Measurements from ENCODE around the gene TRIM24.

TRIM24 gene

DNA sequence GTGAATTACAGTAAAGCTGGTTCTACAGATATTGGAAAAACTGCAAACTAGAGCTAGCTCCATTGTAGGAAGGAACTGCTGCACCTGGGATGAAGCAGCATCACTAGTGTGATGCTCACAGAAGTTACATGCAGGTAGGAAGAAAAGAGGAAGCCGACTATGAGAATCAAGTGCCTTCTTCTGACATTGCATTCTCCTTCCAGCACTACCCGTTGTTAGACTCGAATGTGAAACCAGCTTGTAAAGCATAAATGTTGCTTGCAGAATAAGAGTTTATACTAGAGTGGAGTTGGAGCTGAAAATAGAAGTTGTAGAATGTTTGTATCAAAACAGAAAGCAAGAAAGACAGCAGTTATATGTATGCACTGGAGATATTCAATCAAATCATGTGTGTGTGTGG, 49.9 kb downstream of the TRIM24 start:
- TF ChIP-seq SPI1 (IDR thresholded peaks at IDR 0.05; ENCODE audit: low read depth, low read length) (peak; percentile 28), TAF1 (IDR thresholded peaks at IDR 0.05; ENCODE audit: low read depth, low read length) (no peak), POLR2A (IDR thresholded peaks at IDR 0.05; ENCODE audit: low read depth, low read length) (no peak), PAX5 (IDR thresholded peaks at IDR 0.05; ENCODE audit: insufficient read depth, low read length, severe bottlenecking) (no peak), POU2F2 (IDR thresholded peaks at IDR 0.05; ENCODE audit: low read depth, low read length) (no peak), POLR2AphosphoS5 (IDR thresholded peaks at IDR 0.05; ENCODE audit: low read depth, low read length) (no peak)
- DNase-seq (ENCODE audit: insufficient read length, low spot score), result no peak
- no peak for FAIRE-seq

GRCh38 chr7:138512092-138512858, 52.2 kb downstream of the TRIM24 start:
- TF ChIP-seq PAX5 (IDR thresholded peaks at IDR 0.05; ENCODE audit: insufficient read depth, low read length, severe bottlenecking), result no peak
- no peak for TF ChIP-seq SPI1 (IDR thresholded peaks at IDR 0.05; ENCODE audit: low read depth, low read length)
- no peak for TF ChIP-seq POLR2A (IDR thresholded peaks at IDR 0.05; ENCODE audit: low read depth, low read length)
- TF ChIP-seq TAF1 (IDR thresholded peaks at IDR 0.05; ENCODE audit: low read depth, low read length), result no peak
- TF ChIP-seq POLR2AphosphoS5 (IDR thresholded peaks at IDR 0.05; ENCODE audit: low read depth, low read length), result no peak
- no peak for TF ChIP-seq POU2F2 (IDR thresholded peaks at IDR 0.05; ENCODE audit: low read depth, low read length)
- FAIRE-seq (no peak), DNase-seq (ENCODE audit: insufficient read length, low spot score) (no peak)

- no peak for FAIRE-seq
- TF ChIP-seq TAF1 (IDR thresholded peaks at IDR 0.05; ENCODE audit: low read depth, low read length) (no peak), POLR2A (IDR thresholded peaks at IDR 0.05; ENCODE audit: low read depth, low read length) (no peak), PAX5 (IDR thresholded peaks at IDR 0.05; ENCODE audit: insufficient read depth, low read length, severe bottlenecking) (no peak), POU2F2 (IDR thresholded peaks at IDR 0.05; ENCODE audit: low read depth, low read length) (no peak), POLR2AphosphoS5 (IDR thresholded peaks at IDR 0.05; ENCODE audit: low read depth, low read length) (no peak), SPI1 (IDR thresholded peaks at IDR 0.05; ENCODE audit: low read depth, low read length) (no peak)
- DNase-seq (ENCODE audit: insufficient read length, low spot score), result no peak
Measured at GRCh38 chr7:138512885-138513284, 52.8 kb downstream of the TRIM24 start.

GRCh38 chr7:138513344-138513871, 53.3 kb downstream of the TRIM24 start:
- DNase-seq (ENCODE audit: insufficient read length, low spot score) (no peak), FAIRE-seq (no peak)
- no peak for TF ChIP-seq POLR2A (IDR thresholded peaks at IDR 0.05; ENCODE audit: low read depth, low read length)
- TF ChIP-seq PAX5 (IDR thresholded peaks at IDR 0.05; ENCODE audit: insufficient read depth, low read length, severe bottlenecking), result no peak
- no peak for TF ChIP-seq POU2F2 (IDR thresholded peaks at IDR 0.05; ENCODE audit: low read depth, low read length)
- TF ChIP-seq POLR2AphosphoS5 (IDR thresholded peaks at IDR 0.05; ENCODE audit: low read depth, low read length), result no peak
- TF ChIP-seq TAF1 (IDR thresholded peaks at IDR 0.05; ENCODE audit: low read depth, low read length), result no peak
- TF ChIP-seq SPI1 (IDR thresholded peaks at IDR 0.05; ENCODE audit: low read depth, low read length), result no peak

DNA sequence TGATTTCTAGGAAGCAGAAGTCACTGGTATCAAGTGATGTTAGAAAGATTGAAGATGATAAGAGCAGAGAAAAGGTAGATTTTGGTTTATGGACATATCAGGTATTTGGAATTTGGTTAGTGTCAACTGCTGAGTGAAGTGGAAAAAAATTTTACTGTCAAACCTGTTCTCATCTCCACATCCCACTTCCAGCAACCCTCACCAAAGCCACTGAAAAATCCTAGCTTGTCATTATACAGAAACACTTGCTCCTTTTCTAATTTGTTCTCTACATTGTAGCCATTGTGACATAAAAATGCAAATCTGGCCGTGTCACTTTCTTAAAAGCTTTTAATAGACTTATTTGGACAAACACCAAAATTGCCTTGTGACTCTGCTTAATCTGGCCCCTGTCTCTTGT, 54.0 kb downstream of the TRIM24 start:
- no peak for DNase-seq (ENCODE audit: insufficient read length, low spot score)
- FAIRE-seq, result no peak
- TF ChIP-seq PAX5 (IDR thresholded peaks at IDR 0.05; ENCODE audit: insufficient read depth, low read length, severe bottlenecking), result no peak
- TF ChIP-seq POLR2AphosphoS5 (IDR thresholded peaks at IDR 0.05; ENCODE audit: low read depth, low read length), result no peak
- no peak for TF ChIP-seq POU2F2 (IDR thresholded peaks at IDR 0.05; ENCODE audit: low read depth, low read length)
- no peak for TF ChIP-seq SPI1 (IDR thresholded peaks at IDR 0.05; ENCODE audit: low read depth, low read length)
- no peak for TF ChIP-seq POLR2A (IDR thresholded peaks at IDR 0.05; ENCODE audit: low read depth, low read length)
- no peak for TF ChIP-seq TAF1 (IDR thresholded peaks at IDR 0.05; ENCODE audit: low read depth, low read length)

DNA sequence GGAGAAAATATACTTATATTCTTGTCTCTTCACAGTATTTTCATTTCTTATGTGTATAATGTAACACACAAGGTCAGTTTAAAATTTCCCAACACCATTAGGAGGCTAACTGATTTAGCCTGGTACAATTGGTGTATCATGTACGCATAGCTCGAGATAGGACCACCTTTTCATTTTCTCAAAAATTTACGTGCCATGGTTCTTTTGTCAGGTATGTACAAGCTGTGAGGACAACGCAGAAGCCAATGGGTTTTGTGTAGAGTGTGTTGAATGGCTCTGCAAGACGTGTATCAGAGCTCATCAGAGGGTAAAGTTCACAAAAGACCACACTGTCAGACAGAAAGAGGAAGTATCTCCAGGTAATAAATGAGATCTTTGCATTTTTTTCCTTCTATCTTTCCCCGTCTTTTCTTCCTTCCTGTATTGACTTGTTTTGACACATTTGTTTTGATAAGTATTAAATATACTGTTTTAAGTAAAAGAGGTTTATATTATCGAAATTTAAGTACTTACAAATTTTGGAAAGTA, 55.0 kb downstream of the TRIM24 start:
- DNase-seq (ENCODE audit: insufficient read length, low spot score) (no peak), FAIRE-seq (no peak)
- TF ChIP-seq POLR2A (IDR thresholded peaks at IDR 0.05; ENCODE audit: low read depth, low read length) (no peak), PAX5 (IDR thresholded peaks at IDR 0.05; ENCODE audit: insufficient read depth, low read length, severe bottlenecking) (no peak), POLR2AphosphoS5 (IDR thresholded peaks at IDR 0.05; ENCODE audit: low read depth, low read length) (no peak), POU2F2 (IDR thresholded peaks at IDR 0.05; ENCODE audit: low read depth, low read length) (no peak), TAF1 (IDR thresholded peaks at IDR 0.05; ENCODE audit: low read depth, low read length) (no peak), SPI1 (IDR thresholded peaks at IDR 0.05; ENCODE audit: low read depth, low read length) (no peak)

DNA sequence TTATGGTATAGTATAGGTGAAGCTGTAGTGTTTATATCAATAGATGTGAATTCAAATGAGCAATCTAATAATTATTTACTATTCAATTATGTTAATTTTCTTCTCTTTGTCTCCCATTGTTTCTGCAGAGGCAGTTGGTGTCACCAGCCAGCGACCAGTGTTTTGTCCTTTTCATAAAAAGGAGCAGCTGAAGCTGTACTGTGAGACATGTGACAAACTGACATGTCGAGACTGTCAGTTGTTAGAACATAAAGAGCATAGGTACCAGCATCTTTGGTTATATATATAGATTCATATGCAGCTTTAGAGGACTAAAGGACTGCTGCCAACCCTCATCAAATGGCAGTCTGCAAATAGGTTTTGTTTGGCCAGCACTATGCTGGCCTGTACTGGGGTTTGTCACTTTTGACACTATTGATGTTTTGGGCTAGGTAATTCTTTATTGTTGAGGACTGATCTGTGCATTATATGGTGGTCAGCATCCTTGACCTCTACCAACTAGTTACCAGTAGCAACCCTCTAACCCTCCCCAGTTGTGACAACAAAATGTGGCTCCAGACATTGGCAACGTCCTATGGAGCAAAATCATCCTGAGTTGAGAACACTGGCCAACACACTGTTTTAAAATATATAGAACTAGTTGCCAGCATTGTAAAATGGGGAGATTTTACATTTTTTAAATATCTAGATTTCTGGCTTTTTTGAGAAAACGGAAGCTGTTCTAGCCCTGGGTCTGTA, 59.2 kb downstream of the TRIM24 start:
- FAIRE-seq, result no peak
- no peak for DNase-seq (ENCODE audit: insufficient read length, low spot score)
- no peak for TF ChIP-seq PAX5 (IDR thresholded peaks at IDR 0.05; ENCODE audit: insufficient read depth, low read length, severe bottlenecking)
- no peak for TF ChIP-seq TAF1 (IDR thresholded peaks at IDR 0.05; ENCODE audit: low read depth, low read length)
- no peak for TF ChIP-seq SPI1 (IDR thresholded peaks at IDR 0.05; ENCODE audit: low read depth, low read length)
- no peak for TF ChIP-seq POLR2A (IDR thresholded peaks at IDR 0.05; ENCODE audit: low read depth, low read length)

DNA sequence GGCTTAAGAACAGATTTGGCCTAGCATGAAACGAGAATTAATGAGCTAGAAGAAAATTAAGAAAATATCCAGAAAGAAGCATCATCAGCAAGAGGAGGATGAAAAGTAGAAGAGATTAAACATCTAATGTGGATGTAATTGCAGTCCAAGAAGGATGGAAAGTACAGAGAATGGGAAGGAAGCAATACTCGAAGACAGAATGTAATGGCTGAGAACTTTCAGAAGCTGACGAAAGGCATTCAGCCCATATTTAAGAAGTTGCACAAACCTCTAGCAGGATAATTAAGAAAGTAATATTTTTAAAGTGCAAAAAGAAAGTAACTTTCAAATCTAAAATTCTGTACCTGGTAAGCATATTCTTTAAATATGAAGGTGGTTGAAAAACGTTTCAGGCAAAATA, 60.7 kb downstream of the TRIM24 start:
- no peak for TF ChIP-seq TAF1 (IDR thresholded peaks at IDR 0.05; ENCODE audit: low read depth, low read length)
- no peak for TF ChIP-seq POLR2AphosphoS5 (IDR thresholded peaks at IDR 0.05; ENCODE audit: low read depth, low read length)
- no peak for TF ChIP-seq SPI1 (IDR thresholded peaks at IDR 0.05; ENCODE audit: low read depth, low read length)
- DNase-seq (ENCODE audit: insufficient read length, low spot score), result no peak
- FAIRE-seq, result no peak

- FAIRE-seq (no peak), DNase-seq (ENCODE audit: insufficient read length, low spot score) (no peak)
- TF ChIP-seq SPI1 (IDR thresholded peaks at IDR 0.05; ENCODE audit: low read depth, low read length) (no peak), POLR2A (IDR thresholded peaks at IDR 0.05; ENCODE audit: low read depth, low read length) (no peak), POLR2AphosphoS5 (IDR thresholded peaks at IDR 0.05; ENCODE audit: low read depth, low read length) (no peak), POU2F2 (IDR thresholded peaks at IDR 0.05; ENCODE audit: low read depth, low read length) (no peak), PAX5 (IDR thresholded peaks at IDR 0.05; ENCODE audit: insufficient read depth, low read length, severe bottlenecking) (no peak), TAF1 (IDR thresholded peaks at IDR 0.05; ENCODE audit: low read depth, low read length) (no peak)
Measured at GRCh38 chr7:138521837-138522461, 61.9 kb downstream of the TRIM24 start.
